IPS-18a (cell line): ENCODE data around the gene NINL.

Experiments used
- H3K27ac ChIP-seq: one replicate; pipeline ENCODE4 v1.5.1; 2013; ENCODE audit warnings: low read length
- H3K27me3 ChIP-seq: one replicate; pipeline ENCODE4 v1.6.1; 2013; ENCODE audit warnings: mild to moderate bottlenecking, low read length; ENCODE audit not compliant: control insufficient read depth, insufficient read depth
- H3K36me3 ChIP-seq: one replicate; pipeline ENCODE4 v1.6.1; 2013; ENCODE audit warnings: low read depth, low read length; ENCODE audit not compliant: control insufficient read depth
- H3K4me1 ChIP-seq: one replicate; pipeline ENCODE4 v1.6.1; 2013; ENCODE audit warnings: low read depth, low read length; ENCODE audit not compliant: control insufficient read depth
- H3K4me3 ChIP-seq: one replicate; pipeline ENCODE4 v1.5.1; 2013; ENCODE audit warnings: low read length
- H3K9ac ChIP-seq: one replicate; pipeline ENCODE4 v1.6.1; 2013; ENCODE audit warnings: mild to moderate bottlenecking, low read length, moderate library complexity
- H3K9me3 ChIP-seq: one replicate; pipeline ENCODE4 v1.6.1; 2013; ENCODE audit warnings: low read depth, low read length; ENCODE audit not compliant: control insufficient read depth

The NINL gene

DNA sequence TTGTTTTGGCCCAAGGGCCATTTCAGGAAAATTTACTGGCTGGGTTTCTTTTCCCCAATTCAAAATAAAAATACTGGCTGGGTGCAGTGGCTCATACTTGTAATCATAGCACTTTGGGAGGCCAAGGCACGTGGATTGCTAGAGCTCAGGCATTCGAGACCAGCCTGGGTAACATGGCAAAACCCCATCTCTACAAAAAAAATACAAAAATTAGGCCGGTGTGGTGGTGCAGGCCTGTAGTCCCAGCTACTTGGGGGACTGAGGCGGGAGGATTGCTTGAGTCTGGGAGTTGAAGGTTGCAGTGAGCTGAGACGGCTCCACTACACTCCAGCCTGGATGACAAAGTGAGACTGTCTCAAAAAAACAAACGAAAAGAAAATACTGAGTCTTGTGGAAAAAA lies 60.0 kb downstream of the NINL start:
- Histone ChIP-seq H3K4me1 (peaks cover 4% of the 10 kb centered on the region), H3K36me3 (peaks cover 21% of the 10 kb centered on the region), H3K27ac (no peak overlapping the region), H3K9ac (no peak overlapping the region), H3K4me3 (no peak overlapping the region), H3K27me3 (no peaks in the 10 kb centered on the region), H3K9me3 (no peaks in the 10 kb centered on the region)

DNA sequence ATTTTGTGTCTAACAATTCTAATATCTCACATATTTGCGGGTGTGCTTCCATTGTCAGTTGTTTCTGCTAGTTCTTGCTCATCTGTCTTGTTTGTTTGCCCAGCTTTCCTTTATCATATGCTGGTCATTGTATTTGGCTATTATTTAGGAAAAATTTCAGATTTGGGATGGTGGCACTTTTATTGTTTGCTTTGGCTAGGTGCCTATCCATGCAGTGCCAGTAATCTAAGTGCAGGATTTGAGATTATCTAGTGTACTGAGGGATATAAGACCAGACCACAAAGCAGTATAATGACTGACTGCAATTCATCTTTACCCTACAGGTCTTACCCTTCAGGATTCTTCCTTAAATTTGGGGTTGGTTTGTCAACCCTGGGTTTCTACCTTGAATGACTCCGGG lies 63.9 kb downstream of the NINL start:
- Histone ChIP-seq H3K9ac (no peak overlapping the region), H3K9me3 (peaks cover 2% of the 10 kb centered on the region), H3K4me1 (no peaks in the 10 kb centered on the region), H3K36me3 (peaks cover 31% of the 10 kb centered on the region), H3K4me3 (no peak overlapping the region), H3K27ac (no peak overlapping the region), H3K27me3 (no peaks in the 10 kb centered on the region)

DNA sequence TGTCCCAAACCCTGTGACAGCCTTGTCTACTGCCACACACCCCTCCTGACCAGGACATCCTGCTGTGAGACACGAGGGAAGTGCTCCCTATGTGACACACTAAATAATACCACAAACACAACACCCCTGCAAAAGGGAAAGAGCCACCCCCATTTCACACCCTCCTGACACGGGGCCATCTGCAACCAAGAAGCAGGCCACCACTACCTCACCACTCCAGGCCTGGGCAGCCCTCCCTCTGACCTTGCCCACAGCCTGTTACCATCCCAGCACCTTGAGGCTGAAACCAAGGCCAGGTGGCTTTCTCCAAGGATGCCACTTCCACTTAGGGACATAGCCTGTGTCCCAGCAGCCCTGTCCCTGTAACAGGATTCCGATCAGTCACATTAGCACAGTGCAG lies 68.2 kb downstream of the NINL start:
- Histone ChIP-seq H3K9ac (no peak overlapping the region), H3K36me3 (peaks cover 54% of the 10 kb centered on the region), H3K27ac (no peak overlapping the region), H3K27me3 (no peaks in the 10 kb centered on the region), H3K4me1 (no peaks in the 10 kb centered on the region), H3K4me3 (no peak overlapping the region), H3K9me3 (peaks cover 21% of the 10 kb centered on the region)

GRCh38 chr20:25514747-25515340 lies 70.5 kb downstream of the NINL start:
- no peak overlapping the region for H3K9ac ChIP-seq
- no peaks in the 10 kb centered on the region for H3K27me3 ChIP-seq
- H3K4me1 ChIP-seq: no peaks in the 10 kb centered on the region
- no peak overlapping the region for H3K4me3 ChIP-seq
- no peak overlapping the region for H3K27ac ChIP-seq
- H3K36me3 ChIP-seq: peaks cover 71% of the 10 kb centered on the region
- peaks cover 21% of the 10 kb centered on the region for H3K9me3 ChIP-seq

DNA sequence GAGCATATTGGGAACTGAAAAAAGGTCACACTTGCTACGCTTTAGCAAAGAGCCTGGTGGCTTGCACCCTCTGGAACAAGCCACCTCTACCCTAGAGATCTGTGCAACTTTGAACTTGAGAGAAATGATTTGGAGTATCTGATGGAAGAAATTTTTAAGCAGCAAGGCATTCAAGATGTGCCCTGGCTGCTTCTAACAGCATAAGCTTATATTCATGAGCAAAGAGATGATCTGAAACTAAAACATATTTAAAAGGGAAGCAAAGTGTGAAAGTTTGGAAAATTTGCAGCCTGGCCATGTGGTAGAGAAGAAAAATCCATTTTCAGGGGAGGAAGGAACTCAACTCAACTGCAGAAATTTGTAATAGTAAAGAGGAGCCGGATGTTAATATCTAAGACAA lies 71.1 kb downstream of the NINL start:
- peaks cover 21% of the 10 kb centered on the region for H3K9me3 ChIP-seq
- no peak overlapping the region for H3K4me3 ChIP-seq
- no peak overlapping the region for H3K9ac ChIP-seq
- H3K27me3 ChIP-seq: no peaks in the 10 kb centered on the region
- no peak overlapping the region for H3K27ac ChIP-seq
- H3K36me3 ChIP-seq: peaks cover 78% of the 10 kb centered on the region
- H3K4me1 ChIP-seq: no peaks in the 10 kb centered on the region

DNA sequence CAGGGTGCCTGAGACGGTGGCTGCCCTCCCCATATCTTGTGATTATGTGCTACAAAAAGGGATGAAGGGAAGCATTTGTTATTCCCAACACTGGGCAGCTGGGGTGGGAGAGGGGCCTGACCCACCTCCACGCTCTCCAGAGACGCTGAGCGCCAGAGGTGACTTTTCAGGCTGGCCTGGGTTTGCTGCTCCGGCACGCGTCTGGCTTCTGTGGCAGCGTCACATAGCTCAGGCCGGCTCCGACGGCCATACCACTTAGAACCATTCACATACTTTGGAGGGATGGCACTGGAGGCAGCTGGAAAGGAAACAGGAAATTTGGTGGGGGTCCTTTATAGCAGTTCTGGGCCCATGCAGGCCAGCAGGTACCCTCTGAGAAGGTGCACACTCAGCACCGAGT lies 72.6 kb downstream of the NINL start:
- Histone ChIP-seq H3K36me3 (peaks cover 84% of the 10 kb centered on the region), H3K9me3 (peaks cover 21% of the 10 kb centered on the region), H3K4me1 (no peaks in the 10 kb centered on the region), H3K27ac (no peak overlapping the region), H3K9ac (no peak overlapping the region), H3K27me3 (no peaks in the 10 kb centered on the region), H3K4me3 (no peak overlapping the region)

- Histone ChIP-seq H3K27me3 (no peaks in the 10 kb centered on the region), H3K27ac (no peak overlapping the region), H3K4me1 (no peaks in the 10 kb centered on the region), H3K9me3 (peaks cover 17% of the 10 kb centered on the region), H3K36me3 (peaks cover 85% of the 10 kb centered on the region), H3K4me3 (no peak overlapping the region), H3K9ac (no peak overlapping the region)
Observed at GRCh38 chr20:25511183-25511582, 74.1 kb downstream of the NINL start.

DNA sequence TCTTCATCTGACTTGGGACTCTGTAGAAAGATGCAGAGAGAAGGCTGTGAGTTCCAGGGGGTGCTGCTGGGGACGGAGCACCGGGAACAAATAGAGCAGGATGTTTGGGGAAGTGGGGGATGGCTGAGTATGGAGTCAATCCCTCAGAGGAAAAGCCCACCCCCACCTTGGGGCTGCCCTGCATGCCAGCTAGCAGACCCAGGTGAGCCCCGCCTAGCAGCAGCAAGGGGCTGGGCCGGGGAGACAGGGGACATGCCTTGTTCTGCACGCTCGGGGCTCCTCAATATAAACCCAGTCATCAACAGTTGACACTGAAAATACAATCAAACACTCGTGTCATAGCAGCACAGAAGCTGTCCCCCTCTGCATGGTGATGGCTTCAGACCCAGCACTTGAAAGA lies 74.6 kb downstream of the NINL start:
- H3K4me3 ChIP-seq: no peak overlapping the region
- H3K36me3 ChIP-seq: peaks cover 82% of the 10 kb centered on the region
- H3K4me1 ChIP-seq: no peaks in the 10 kb centered on the region
- H3K9me3 ChIP-seq: peaks cover 17% of the 10 kb centered on the region
- H3K27ac ChIP-seq: no peak overlapping the region
- H3K9ac ChIP-seq: no peak overlapping the region
- H3K27me3 ChIP-seq: no peaks in the 10 kb centered on the region

GRCh38 chr20:25510202-25510601 lies 75.1 kb downstream of the NINL start:
- Histone ChIP-seq H3K36me3 (peaks cover 82% of the 10 kb centered on the region), H3K9me3 (peaks cover 12% of the 10 kb centered on the region), H3K9ac (no peak overlapping the region), H3K27me3 (no peaks in the 10 kb centered on the region), H3K4me3 (no peak overlapping the region), H3K4me1 (no peaks in the 10 kb centered on the region), H3K27ac (no peak overlapping the region)

DNA sequence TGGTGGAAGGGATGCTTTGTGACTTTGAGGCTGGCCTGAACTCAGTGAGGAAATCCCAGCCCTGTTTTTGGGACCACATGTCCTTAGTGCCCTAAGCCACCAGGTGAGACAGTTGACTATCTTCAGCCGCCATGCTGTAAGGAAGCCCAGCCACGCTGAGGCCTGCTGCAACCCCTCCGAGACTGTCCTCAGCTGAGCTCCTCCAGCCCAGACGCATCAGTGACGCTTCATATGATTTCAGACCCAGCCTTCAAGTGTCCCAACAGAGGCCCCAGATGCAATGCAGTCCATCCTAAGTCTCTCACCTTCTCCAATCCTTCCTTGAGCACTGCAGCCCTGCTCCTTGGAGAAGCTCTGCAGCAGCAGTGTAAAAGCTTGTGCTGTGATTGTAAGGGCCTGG lies 76.2 kb downstream of the NINL start:
- Histone ChIP-seq H3K9me3 (peaks cover under 1% of the 10 kb centered on the region), H3K9ac (no peak overlapping the region), H3K27me3 (no peaks in the 10 kb centered on the region), H3K36me3 (peaks cover 77% of the 10 kb centered on the region), H3K4me1 (no peaks in the 10 kb centered on the region), H3K27ac (no peak overlapping the region), H3K4me3 (no peak overlapping the region)

DNA sequence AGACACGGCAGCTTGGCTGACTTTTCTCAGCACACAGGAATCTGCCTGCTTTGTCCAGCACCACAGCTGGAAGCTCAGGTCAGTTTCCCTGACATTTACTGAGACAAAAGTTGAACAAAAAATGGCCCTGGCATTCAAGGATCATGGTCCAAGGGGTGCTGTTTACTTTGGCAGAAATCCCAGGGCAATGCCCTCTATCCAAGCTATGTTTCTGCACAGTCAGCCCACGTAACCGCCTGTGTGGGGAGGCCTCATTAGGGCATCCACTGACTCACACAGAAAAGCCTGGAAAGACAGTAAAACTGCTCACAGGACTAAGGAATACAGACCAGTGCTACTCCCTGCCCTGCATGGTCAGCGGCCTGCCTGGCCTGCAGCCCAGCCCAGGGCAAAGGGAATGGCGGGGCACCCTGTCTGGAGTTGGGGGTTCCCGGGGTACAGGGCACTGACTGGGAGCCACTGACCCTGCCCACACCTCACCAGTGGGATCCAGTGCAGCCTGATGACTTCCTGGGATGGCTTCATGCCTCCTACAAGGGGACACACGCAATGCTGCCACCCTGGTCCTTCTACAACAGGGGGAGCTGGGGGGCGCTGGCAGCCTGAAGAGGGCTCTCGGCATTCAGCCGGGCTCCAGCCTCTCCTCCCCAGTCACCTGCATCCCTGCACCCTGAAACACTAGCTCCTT lies 77.1 kb downstream of the NINL start:
- Histone ChIP-seq H3K9me3 (no peaks in the 10 kb centered on the region), H3K27ac (no peak overlapping the region), H3K27me3 (no peaks in the 10 kb centered on the region), H3K4me1 (no peaks in the 10 kb centered on the region), H3K9ac (no peak overlapping the region), H3K36me3 (peaks cover 76% of the 10 kb centered on the region), H3K4me3 (no peak overlapping the region)

DNA sequence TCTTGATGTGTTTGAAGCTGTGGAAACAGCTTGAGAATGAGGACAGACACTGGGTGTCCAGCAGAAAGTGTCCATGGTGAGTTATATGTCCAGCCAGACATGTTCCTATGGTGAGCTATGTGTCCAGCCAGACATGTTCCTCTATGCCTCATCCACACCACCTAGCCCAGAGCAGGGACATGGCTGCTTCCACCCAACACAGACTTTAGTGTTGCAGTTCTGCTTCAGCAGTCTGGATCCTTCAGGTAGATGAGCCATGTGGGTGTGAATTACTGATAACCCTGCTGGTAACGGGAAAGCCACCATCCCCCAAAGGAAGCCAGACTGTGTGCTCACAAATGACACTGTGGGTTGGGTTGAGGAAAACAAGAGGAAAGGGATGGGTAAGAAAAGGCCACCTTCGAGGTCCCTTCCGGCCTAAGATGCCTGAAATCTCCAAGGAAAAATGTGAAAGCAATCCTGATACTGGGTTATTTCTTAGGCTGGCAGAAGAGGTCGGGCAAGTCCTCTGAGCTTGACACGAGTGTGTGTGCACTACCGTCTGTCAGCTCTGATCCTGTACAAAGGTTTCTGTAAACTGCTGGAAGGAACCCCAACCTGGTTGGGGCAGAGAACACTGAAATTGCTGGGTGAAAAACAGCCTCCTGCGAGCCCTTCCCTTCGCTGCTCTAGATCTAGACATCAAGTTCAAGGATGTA lies 77.8 kb downstream of the NINL start:
- Histone ChIP-seq H3K36me3 (peaks cover 69% of the 10 kb centered on the region), H3K27ac (no peak overlapping the region), H3K27me3 (no peaks in the 10 kb centered on the region)

More for the DNA sequence above, 77.8 kb downstream of the NINL start:
- no peaks in the 10 kb centered on the region for H3K9me3 ChIP-seq
- H3K4me3 ChIP-seq: no peak overlapping the region
- H3K4me1 ChIP-seq: no peaks in the 10 kb centered on the region
- no peak overlapping the region for H3K9ac ChIP-seq
